Lower leg skin (tissue), 4 donors: ENCODE measurements around the gene C2CD2L. TPM values are rescaled to one million over a fixed set of nuclear protein-coding genes. Genes with fewer than 3 reads are reported as not detected.

Experiments used
- DNase-seq, 2 donors: peaks; one replicate each; pipeline ENCODE4 v3.0.0-alpha.2; 2019; ENCODE audit warnings: low spot score in 2 of 2
- H3K4me3 ChIP-seq: fragments of 200-600 bp; sonication (generic); 2 replicates; pipeline ENCODE4 v1.5.1; 2017; ENCODE audit warnings: mild to moderate bottlenecking, low read depth; ENCODE audit not compliant: poor library complexity, severe bottlenecking
- CTCF ChIP-seq, 3 donors: fragments of 450-650 bp; IDR thresholded peaks; one replicate each; pipeline ENCODE4 v1.5.1; 2016; ENCODE audit warnings: antibody characterized with exemption in 3 of 3, mild to moderate bottlenecking in 3 of 3, moderate library complexity in 2 of 3
- POLR2A ChIP-seq, 2 donors: fragments of 450-650 bp; IDR thresholded peaks; one replicate each; pipeline ENCODE4 v1.6.1; 2016 to 2017; ENCODE audit warnings: antibody characterized with exemption in 2 of 2, mild to moderate bottlenecking in 1 of 2, moderate library complexity in 1 of 2
- WGBS, 2 donors: methylation state at CpG; one replicate each; pipeline ENCODE4 v1.1.5; 2018; 5-methylcytosine and 5-hydroxymethylcytosine counted together
- intact Hi-C: fragments of 100-400 bp; cut with DNase I; formaldehyde crosslinking; loops from one replicate; pipeline ENCODE4 v1.15.0; 2023; ENCODE audit warnings: low total_unique reads
- total RNA-seq, 4 donors: library from RNA; depleted of rRNA; stranded (reverse); fragments of >200 nt; gene quantifications; one replicate each; pipeline ENCODE4 v1.1.0, GENCODE V29; 2016

Gene C2CD2L
- total RNA-seq, 4 donors from 2014 or later: 16.8 to 27.2 (median 22.6) TPM

- 96 to 97% methylated on average over 6 of the region's 6 CpGs for WGBS, 2 donors
- TF ChIP-seq CTCF (IDR thresholded peaks at IDR 0.05) (no peak), POLR2A (IDR thresholded peaks at IDR 0.05) (no peak)
- no peak for DNase-seq
- H3K4me3 ChIP-seq: no peak overlapping the region
- intact Hi-C loops: no loop called here
Observed at GRCh38 chr11:119154178-119154577, 47.0 kb downstream of the C2CD2L start.

- H3K4me3 ChIP-seq: no peak overlapping the region
- no peak for DNase-seq
- WGBS, 2 donors: 50 to 52% methylated on average over 8 of the region's 8 CpGs
- intact Hi-C loops: no loop called here
- TF ChIP-seq POLR2A (IDR thresholded peaks at IDR 0.05) (no peak), CTCF (IDR thresholded peaks at IDR 0.05) (no peak)
Observed at GRCh38 chr11:119155733-119156492, 48.8 kb downstream of the C2CD2L start.

- WGBS, 2 donors: 82 to 83% methylated on average over 10 of the region's 10 CpGs
- DNase-seq: no peak
- intact Hi-C loops: no loop called here
- no peak overlapping the region for H3K4me3 ChIP-seq
- TF ChIP-seq CTCF (IDR thresholded peaks at IDR 0.05) (no peak), POLR2A (IDR thresholded peaks at IDR 0.05) (no peak)
Observed at GRCh38 chr11:119156496-119156895, 49.4 kb downstream of the C2CD2L start.

- TF ChIP-seq POLR2A (IDR thresholded peaks at IDR 0.05) (no peak), CTCF (IDR thresholded peaks at IDR 0.05) (no peak)
- 53% methylated on average over 3 of the region's 3 CpGs for WGBS, 2 donors
- intact Hi-C loops: no loop called here
- H3K4me3 ChIP-seq: no peak overlapping the region
- DNase-seq: no peak
Observed at GRCh38 chr11:119157063-119157462, 49.9 kb downstream of the C2CD2L start.

- DNase-seq: no peak
- intact Hi-C loops: no loop called here
- no peak overlapping the region for H3K4me3 ChIP-seq
- TF ChIP-seq CTCF (IDR thresholded peaks at IDR 0.05) (no peak), POLR2A (IDR thresholded peaks at IDR 0.05) (no peak)
- WGBS, 2 donors: 90 to 93% methylated on average over 13 of the region's 13 CpGs
Observed at GRCh38 chr11:119158467-119158866, 51.3 kb downstream of the C2CD2L start.

GRCh38 chr11:119160151-119160550 is 53.0 kb downstream of the C2CD2L start:
- intact Hi-C loops: no loop called here
- DNase-seq: no peak
- WGBS, 2 donors: 93 to 97% methylated on average over 8 to 9 of the region's 9 CpGs
- TF ChIP-seq POLR2A (IDR thresholded peaks at IDR 0.05): no peak
- TF ChIP-seq CTCF (IDR thresholded peaks at IDR 0.05): no peak
- H3K4me3 ChIP-seq: no peak overlapping the region
